OCI-LY7 (cell line): ENCODE data around the gene RAC2. TPM values are rescaled to one million over a fixed set of nuclear protein-coding genes. Genes with fewer than 3 reads are reported as not detected.

ENCODE experiments used
- BruUV-seq: library from RNA; stranded (reverse); fragments of 400-500 nt; replicated peaks from 2 replicates; lab custom pipeline; 2021; lab: Mats Ljungman, UMichigan
- CTCF ChIA-PET: fragments of 300-600 bp; sonication (Branson Sonifier 250); formaldehyde crosslinking; loops from one replicate; lab custom pipeline; 2022; ENCODE audit warnings: antibody characterized with exemption; ENCODE audit not compliant: unreplicated experiment; lab: Charles Lee
- POLR2A ChIA-PET: fragments of 300-600 bp; sonication (Branson Sonifier 250); formaldehyde crosslinking; loops from one replicate; lab custom pipeline; 2022; ENCODE audit warnings: antibody characterized with exemption; lab: Charles Lee
- DNase-seq: peaks from one replicate; pipeline ENCODE4 v3.0.0-alpha.2; 2015; ENCODE audit warnings: low spot score
- H2AFZ ChIP-seq: fragments of 200-600 bp; sonication (generic), shearing (Covaris generic); 2 replicates; pipeline ENCODE4 v1.6.1; 2014; ENCODE audit warnings: mild to moderate bottlenecking, antibody characterized with exemption, low read length, moderate library complexity
- H3K27ac ChIP-seq: fragments of 200-600 bp; sonication (generic); 2 replicates; pipeline ENCODE4 v1.5.1; 2014; ENCODE audit warnings: mixed run types, low read depth, mild to moderate bottlenecking, moderate library complexity, low read length, inconsistent platforms; ENCODE audit not compliant: poor library complexity, severe bottlenecking
- H3K36me3 ChIP-seq: fragments of 200-600 bp; sonication (generic); 2 replicates; pipeline ENCODE4 v1.6.1; 2014; ENCODE audit warnings: mild to moderate bottlenecking, antibody characterized with exemption, low read length, moderate library complexity, mixed read lengths; ENCODE audit not compliant: insufficient read depth
- H3K4me1 ChIP-seq: fragments of 200-600 bp; sonication (generic); 2 replicates; pipeline ENCODE4 v1.5.1; 2014; ENCODE audit warnings: mild to moderate bottlenecking, low read length; ENCODE audit not compliant: insufficient read depth, poor library complexity, severe bottlenecking
- H3K4me2 ChIP-seq: fragments of 200-600 bp; sonication (generic); 2 replicates; pipeline ENCODE4 v1.6.1; 2014; ENCODE audit warnings: mild to moderate bottlenecking, low read length
- H3K4me3 ChIP-seq: fragments of 200-600 bp; sonication (generic); 2 replicates; pipeline ENCODE4 v1.5.1; 2014; ENCODE audit warnings: mild to moderate bottlenecking, low read depth, low read length; ENCODE audit not compliant: poor library complexity, severe bottlenecking
- H3K79me2 ChIP-seq: fragments of 200-600 bp; sonication (generic); 2 replicates; pipeline ENCODE4 v1.6.1; 2016; ENCODE audit warnings: low read depth, mild to moderate bottlenecking, low read length, moderate library complexity, mixed read lengths; ENCODE audit not compliant: insufficient read depth
- H3K9me2 ChIP-seq: fragments of 200-600 bp; sonication (generic); 2 replicates; pipeline ENCODE4 v1.6.1; 2016; ENCODE audit warnings: mild to moderate bottlenecking, low read length, mixed read lengths; ENCODE audit not compliant: insufficient read depth
- H3K9me3 ChIP-seq: fragments of 200-600 bp; sonication (generic); 2 replicates; pipeline ENCODE4 v1.6.1; 2014; ENCODE audit warnings: mild to moderate bottlenecking, mixed run types, low read length, mixed read lengths
- H4K20me1 ChIP-seq: fragments of 200-600 bp; sonication (generic); 2 replicates; pipeline ENCODE4 v1.6.1; 2014; ENCODE audit warnings: mild to moderate bottlenecking, antibody characterized with exemption, low read length, moderate library complexity, mixed read lengths; ENCODE audit not compliant: insufficient read depth
- EZH2phosphoT487 ChIP-seq: fragments of 200-600 bp; sonication (generic); IDR thresholded peaks from 2 replicates; pipeline ENCODE4 v1.6.1; 2018; ENCODE audit warnings: low read depth, borderline replicate concordance, mild to moderate bottlenecking, mixed run types, antibody characterized with exemption, low read length, moderate library complexity, mixed read lengths
- intact Hi-C: fragments of 100-400 bp; cut with micrococcal nuclease; formaldehyde crosslinking; loops from one replicate; pipeline ENCODE4 v1.10.0; 2022; ENCODE audit not compliant: unreplicated experiment
- total RNA-seq, 2 experiments: library from RNA; depleted of rRNA in 1 of 2; stranded (reverse); fragments of >200 nt in 1 of 2; shearing (Covaris generic) in 1 of 2; gene quantifications; 2 replicates each; pipeline ENCODE4 v1.2.3, GENCODE V29; 2014 to 2022
- TF ChIP-seq, protein P1 (sequence below): fragments of 200-600 bp; sonication (generic); conservative IDR thresholded peaks from 2 replicates; pipeline ENCODE4 v1.5.1; 2014; ENCODE audit warnings: mild to moderate bottlenecking, antibody characterized with exemption, low read length, moderate library complexity, mixed read lengths

RAC2 gene
- total RNA-seq, 2 experiments from 2014 or later = 142 to 321 TPM

DNA sequence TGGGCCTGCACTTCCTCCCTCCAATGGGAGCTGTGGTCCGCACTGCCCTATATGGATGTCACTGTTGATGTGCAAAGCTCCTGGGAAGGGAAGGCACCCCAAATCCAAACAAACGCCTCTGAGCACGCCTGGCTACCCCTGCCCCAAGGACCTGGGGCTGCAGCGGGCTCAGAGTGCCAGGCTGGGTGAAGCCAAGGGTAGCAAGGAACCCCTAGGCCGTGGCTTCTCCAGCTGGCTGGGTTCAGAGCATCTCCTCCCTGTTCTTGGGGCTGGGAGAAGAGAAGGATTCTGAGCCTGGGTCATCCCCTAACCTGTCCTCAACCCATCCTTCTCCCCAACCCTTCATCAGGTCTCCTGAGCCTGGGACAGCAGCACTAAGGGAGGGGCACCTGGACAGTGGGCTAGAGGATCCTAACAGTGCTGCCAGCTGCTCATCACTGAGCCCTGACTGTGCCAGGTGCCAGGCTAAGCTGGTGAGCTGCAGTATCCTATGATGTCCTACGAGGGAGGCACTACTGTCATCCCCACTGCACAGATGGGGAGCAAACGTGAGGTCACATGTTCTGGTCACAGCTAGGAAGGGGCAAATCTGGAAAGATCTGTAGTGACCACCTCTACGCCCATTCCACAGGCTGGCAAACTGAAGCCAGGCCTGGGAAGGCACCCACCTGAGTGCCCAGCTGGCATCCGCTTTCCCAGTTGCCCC, 34.8 kb downstream of the RAC2 start:
- no peaks in the 10 kb centered on the region for H3K36me3 ChIP-seq
- H3K27ac ChIP-seq = no peak overlapping the region
- ChIA-PET CTCF (no interaction called here), POLR2A (interaction anchor here (0.5 to 1.3 kb wide), 2 partner anchors 16 to 136 kb away, joined by 3 to 4 read pairs; no protein-coding TSS in a partner anchor)
- H3K79me2 ChIP-seq = no peaks in the 10 kb centered on the region
- no peak for DNase-seq
- intact Hi-C loops = no loop called here
- no peak for TF ChIP-seq EZH2phosphoT487
- TF ChIP-seq, protein P1, sequence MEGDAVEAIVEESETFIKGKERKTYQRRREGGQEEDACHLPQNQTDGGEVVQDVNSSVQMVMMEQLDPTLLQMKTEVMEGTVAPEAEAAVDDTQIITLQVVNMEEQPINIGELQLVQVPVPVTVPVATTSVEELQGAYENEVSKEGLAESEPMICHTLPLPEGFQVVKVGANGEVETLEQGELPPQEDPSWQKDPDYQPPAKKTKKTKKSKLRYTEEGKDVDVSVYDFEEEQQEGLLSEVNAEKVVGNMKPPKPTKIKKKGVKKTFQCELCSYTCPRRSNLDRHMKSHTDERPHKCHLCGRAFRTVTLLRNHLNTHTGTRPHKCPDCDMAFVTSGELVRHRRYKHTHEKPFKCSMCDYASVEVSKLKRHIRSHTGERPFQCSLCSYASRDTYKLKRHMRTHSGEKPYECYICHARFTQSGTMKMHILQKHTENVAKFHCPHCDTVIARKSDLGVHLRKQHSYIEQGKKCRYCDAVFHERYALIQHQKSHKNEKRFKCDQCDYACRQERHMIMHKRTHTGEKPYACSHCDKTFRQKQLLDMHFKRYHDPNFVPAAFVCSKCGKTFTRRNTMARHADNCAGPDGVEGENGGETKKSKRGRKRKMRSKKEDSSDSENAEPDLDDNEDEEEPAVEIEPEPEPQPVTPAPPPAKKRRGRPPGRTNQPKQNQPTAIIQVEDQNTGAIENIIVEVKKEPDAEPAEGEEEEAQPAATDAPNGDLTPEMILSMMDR = no peak
- no peaks in the 10 kb centered on the region for H3K4me1 ChIP-seq
- no peak overlapping the region for H3K4me3 ChIP-seq
- no peaks in the 10 kb centered on the region for H3K9me3 ChIP-seq
- BruUV-seq = no TSS peak
- H4K20me1 ChIP-seq = no peaks in the 10 kb centered on the region
- H3K4me2 ChIP-seq = no peak overlapping the region
- no peaks in the 10 kb centered on the region for H3K9me2 ChIP-seq
- H2AFZ ChIP-seq = no peak overlapping the region

DNA sequence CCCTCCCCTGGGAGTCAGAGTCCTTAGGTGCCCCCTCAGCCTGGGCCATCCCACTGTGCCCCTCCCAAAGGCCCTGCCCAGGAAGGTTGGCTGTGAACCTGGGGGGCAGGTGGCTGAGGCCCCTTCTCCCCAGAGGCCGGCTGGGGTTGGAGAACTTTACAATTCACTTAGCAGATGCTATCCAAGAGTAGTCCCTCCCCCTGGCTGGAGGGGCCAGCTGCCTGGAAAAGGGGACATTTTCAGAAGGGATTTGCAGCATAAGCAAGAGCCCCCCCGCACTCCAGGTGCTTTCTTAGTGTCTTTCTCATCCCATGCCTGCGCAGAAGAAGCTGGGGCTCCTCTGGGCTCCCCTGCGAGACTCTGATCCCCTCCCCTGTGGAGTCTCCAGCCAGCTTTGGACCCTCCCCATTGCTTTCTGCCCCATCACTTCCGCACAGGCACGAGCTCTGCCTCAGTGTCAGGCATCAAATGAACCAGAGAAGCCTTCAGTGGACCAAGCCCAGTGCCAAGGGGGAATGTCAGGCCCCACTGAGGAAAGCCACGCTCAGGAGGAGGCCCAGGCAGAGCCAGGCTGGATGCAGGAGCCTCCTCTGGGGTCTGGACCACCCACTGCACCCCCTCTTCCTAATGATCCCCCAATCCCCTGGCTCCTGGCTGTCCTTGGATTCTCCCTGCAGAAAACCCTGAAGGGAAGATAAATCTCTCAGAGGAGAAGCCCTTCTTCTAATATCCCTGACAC, 35.5 kb downstream of the RAC2 start:
- H3K27ac ChIP-seq = no peak overlapping the region
- no peak for TF ChIP-seq EZH2phosphoT487
- TF ChIP-seq, protein P1 = no peak
- BruUV-seq = no TSS peak

More for the DNA sequence above, 35.5 kb downstream of the RAC2 start:
- H3K9me2 ChIP-seq = no peaks in the 10 kb centered on the region
- no peaks in the 10 kb centered on the region for H3K36me3 ChIP-seq
- ChIA-PET POLR2A (interaction anchor here (1.3 kb wide), 1 partner anchor 15 kb away, joined by 4 read pairs; no protein-coding TSS in a partner anchor), CTCF (no interaction called here)
- H2AFZ ChIP-seq = no peak overlapping the region
- DNase-seq = no peak
- no peaks in the 10 kb centered on the region for H4K20me1 ChIP-seq
- H3K4me1 ChIP-seq = peaks cover 2% of the 10 kb centered on the region
- no peaks in the 10 kb centered on the region for H3K9me3 ChIP-seq
- H3K79me2 ChIP-seq = no peaks in the 10 kb centered on the region
- no peak overlapping the region for H3K4me2 ChIP-seq
- intact Hi-C loops = no loop called here
- H3K4me3 ChIP-seq = no peak overlapping the region
